ENCODE measurements around the gene CTU1.

The CTU1 gene

DNA sequence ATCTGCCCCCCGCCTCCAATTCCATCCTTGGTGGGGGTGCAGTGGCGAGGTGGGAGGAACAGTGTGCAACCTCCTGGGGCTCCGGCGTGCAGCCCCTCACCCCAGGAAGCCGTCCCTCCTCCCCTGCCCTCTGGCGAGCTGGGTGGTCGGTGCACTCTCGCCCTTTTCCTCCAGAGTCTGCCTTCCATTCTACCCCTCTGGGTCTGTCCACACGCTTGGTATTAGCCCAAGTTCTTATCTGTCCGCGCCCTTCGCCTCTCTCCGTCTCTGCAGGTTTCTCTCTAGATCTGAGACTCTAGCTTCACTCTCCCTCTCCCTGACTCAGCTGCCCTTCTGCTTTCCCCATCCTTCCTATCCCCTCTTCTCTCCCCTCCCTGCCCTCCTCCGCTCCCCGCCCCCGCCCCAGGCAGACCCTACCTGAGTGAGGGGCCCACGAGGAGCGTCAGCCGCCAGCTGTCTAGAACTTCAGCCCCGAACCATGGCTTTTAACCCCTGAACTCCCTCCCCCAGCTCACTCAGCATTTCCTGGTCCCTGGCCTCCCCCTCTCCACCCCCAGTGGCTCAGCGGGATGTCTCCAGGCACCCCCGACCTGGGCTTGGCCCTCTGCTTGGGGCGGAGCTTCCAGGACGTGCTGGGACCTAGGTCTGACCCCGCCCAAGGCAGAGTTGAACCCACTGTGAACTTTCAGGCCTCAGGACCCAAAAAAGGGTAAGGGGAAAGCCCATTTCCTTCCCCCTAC lies 42.8 kb downstream of the CTU1 start:
- no peak for DNase-seq (ENCODE audit: low read depth)
- TF ChIP-seq, protein P1, sequence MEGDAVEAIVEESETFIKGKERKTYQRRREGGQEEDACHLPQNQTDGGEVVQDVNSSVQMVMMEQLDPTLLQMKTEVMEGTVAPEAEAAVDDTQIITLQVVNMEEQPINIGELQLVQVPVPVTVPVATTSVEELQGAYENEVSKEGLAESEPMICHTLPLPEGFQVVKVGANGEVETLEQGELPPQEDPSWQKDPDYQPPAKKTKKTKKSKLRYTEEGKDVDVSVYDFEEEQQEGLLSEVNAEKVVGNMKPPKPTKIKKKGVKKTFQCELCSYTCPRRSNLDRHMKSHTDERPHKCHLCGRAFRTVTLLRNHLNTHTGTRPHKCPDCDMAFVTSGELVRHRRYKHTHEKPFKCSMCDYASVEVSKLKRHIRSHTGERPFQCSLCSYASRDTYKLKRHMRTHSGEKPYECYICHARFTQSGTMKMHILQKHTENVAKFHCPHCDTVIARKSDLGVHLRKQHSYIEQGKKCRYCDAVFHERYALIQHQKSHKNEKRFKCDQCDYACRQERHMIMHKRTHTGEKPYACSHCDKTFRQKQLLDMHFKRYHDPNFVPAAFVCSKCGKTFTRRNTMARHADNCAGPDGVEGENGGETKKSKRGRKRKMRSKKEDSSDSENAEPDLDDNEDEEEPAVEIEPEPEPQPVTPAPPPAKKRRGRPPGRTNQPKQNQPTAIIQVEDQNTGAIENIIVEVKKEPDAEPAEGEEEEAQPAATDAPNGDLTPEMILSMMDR (IDR thresholded peaks at IDR 0.05; ENCODE audit: insufficient read depth, low read depth, low read length, missing control alignments): no peak
- H3K4me3 ChIP-seq (ENCODE audit: low read depth, low read length): no peak overlapping the region

DNA sequence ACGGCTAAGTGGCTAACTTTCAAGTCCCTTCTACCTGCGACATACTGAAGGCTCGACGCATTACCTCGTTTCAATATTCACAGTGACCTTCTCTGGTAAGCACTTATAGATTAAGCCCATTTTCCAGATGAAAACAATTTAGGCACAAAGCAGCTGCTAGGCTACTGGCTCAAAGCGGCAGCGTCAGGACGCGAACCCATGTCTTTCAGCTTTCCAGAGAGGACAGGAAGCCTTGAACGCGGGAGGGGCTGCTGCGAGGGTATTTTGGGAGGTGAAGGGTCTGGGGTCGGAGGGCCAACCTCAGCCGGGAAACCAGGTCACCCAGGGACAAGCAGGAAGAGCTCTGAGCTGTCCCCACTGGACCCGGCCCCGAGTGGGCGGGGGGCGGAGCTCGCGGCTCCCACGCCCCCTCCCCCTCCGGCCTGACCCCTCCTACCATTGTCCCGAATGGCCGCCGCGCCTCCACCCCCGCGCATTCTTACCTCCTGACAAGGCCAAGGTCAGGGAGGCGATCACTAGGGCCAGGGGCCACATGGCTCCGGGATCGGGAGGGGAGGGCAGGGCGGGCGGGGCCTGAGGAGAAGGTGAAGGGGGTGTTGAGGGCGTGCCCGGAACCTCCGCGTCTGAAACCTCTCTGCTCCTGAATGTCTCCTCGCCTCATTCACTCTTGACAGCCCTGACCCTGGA lies 43.5 kb downstream of the CTU1 start, which contains the start of gene KLK13:
TSS of gene KLK13 (minus strand) at position 559 of the 687 bp plus-strand sequence. CDS start at position 534, 25 bp downstream.
- H3K4me3 ChIP-seq (ENCODE audit: low read depth, low read length): no peak within 1 kb of the TSS
- TF ChIP-seq, protein P1 (IDR thresholded peaks at IDR 0.05; ENCODE audit: insufficient read depth, low read depth, low read length, missing control alignments): no peak
- no peak for DNase-seq (ENCODE audit: low read depth)

DNA sequence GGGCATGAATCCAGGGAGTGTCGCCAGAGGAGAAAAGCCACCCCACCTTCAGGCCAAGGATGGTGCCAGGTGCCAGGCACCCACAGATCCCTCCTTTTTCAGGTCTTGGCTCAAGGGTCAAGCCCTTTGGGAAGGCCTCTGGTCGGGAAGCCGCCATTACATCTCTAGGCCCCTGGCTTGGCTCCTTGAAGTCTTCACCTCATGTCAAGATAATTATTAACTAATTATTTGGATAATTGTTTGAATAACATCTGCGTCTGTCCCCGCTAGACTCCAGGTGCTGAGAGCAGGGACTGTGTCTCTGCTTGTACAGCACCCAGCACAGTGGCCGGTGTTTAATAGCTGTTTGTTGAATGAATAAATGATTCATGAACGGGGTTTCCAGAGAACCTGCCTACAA lies 44.5 kb downstream of the CTU1 start:
- TF ChIP-seq, protein P1 (IDR thresholded peaks at IDR 0.05; ENCODE audit: insufficient read depth, low read depth, low read length, missing control alignments): no peak
- no peak for DNase-seq (ENCODE audit: low read depth)
- no peak overlapping the region for H3K4me3 ChIP-seq (ENCODE audit: low read depth, low read length)

DNA sequence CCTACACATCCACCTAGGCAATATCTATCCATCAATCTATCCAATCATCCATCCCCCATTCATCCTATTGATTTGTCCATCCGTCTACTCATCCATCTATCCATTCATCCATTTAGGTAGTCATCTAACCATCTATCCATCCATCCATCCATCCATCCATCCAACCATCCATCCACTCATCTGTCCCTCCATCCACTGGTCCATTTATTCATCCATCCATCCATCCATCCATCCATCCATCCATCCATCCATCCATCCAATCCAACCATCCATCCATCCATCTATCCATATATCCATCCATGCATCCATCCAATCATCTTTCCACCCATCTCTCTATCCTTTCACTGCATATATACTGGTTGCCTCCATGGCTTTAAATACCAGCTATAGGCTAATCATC lies 47.2 kb downstream of the CTU1 start:
- H3K4me3 ChIP-seq (ENCODE audit: low read depth, low read length): no peak overlapping the region
- no peak for DNase-seq (ENCODE audit: low read depth)
- TF ChIP-seq, protein P1 (IDR thresholded peaks at IDR 0.05; ENCODE audit: insufficient read depth, low read depth, low read length, missing control alignments): no peak

DNA sequence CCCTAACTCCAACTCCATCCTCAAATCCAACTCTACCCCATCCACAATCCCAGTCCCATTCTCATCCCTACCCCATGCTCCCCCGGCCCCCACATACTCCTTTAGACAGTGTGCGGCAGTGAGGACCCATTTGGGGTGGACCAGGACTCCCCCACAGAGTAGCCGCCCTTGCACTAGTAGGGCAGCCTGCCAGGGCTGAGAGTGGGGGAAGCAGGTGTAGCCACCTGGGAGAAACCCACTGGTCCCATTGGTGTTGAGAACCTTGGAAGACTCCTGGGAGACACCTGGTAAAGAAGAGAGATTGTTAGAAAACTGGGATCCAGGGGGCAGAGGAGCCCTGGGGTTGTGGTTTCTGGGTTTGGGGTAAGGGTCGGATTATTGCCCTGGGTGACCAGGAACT lies 47.9 kb downstream of the CTU1 start:
- TF ChIP-seq, protein P1 (IDR thresholded peaks at IDR 0.05; ENCODE audit: insufficient read depth, low read depth, low read length, missing control alignments): no peak

DNA sequence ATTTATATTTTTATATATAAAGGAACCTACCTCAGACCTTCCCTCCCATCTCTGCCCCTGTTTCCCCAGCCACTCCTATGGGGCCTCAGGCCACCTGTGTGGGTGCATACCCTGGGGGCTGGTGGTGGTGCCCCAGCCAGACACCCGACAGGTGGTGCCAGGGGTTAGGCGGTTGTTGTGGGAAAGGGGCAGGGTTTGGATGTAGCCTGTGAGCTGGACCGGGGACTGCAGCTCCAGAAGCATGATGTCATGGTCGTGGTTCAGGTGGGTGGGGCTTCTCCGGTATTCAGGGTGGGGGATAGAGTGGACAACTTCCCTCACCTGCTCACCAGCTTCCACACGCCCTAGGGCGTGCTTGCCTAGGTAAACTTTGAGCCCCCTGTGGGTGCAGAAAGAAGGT lies 48.5 kb downstream of the CTU1 start:
- DNase-seq (ENCODE audit: low read depth): no peak
- TF ChIP-seq, protein P1 (IDR thresholded peaks at IDR 0.05; ENCODE audit: insufficient read depth, low read depth, low read length, missing control alignments): no peak
- H3K4me3 ChIP-seq (ENCODE audit: low read depth, low read length): no peak overlapping the region

More for the DNA sequence above, 47.9 kb downstream of the CTU1 start:
- DNase-seq (ENCODE audit: low read depth): no peak
- H3K4me3 ChIP-seq (ENCODE audit: low read depth, low read length): no peak overlapping the region
